ENCODE measurements around the gene MINDY2. TPM values are rescaled to one million over a fixed set of nuclear protein-coding genes. Genes with fewer than 3 reads are reported as not detected.
"Not testable (repeated sequence)": the region's sequence is repeated elsewhere in the genome, so short reads cannot be mapped to it uniquely, and the experiment has no call there.

MINDY2 gene
- total RNA-seq, 1 donor from 2014 or later = 31.2 TPM

- no peak for ATAC-seq
- DNase-seq = no peak
- intact Hi-C loops (cut with DNase I) = no loop called here
- no peak for TF ChIP-seq CTCF (IDR thresholded peaks at IDR 0.05)
- Histone ChIP-seq H3K4me3 (no peak overlapping the region), H3K4me1 (no peaks in the 10 kb centered on the region), H3K36me3 (peaks cover 34% of the 10 kb centered on the region), H3K27me3 (no peaks in the 10 kb centered on the region), H3K27ac (no peak overlapping the region), H3K9me3 (no peaks in the 10 kb centered on the region)
These were observed 104.2 kb downstream of the MINDY2 start for GRCh38 chr15:58875343-58875742.

DNA sequence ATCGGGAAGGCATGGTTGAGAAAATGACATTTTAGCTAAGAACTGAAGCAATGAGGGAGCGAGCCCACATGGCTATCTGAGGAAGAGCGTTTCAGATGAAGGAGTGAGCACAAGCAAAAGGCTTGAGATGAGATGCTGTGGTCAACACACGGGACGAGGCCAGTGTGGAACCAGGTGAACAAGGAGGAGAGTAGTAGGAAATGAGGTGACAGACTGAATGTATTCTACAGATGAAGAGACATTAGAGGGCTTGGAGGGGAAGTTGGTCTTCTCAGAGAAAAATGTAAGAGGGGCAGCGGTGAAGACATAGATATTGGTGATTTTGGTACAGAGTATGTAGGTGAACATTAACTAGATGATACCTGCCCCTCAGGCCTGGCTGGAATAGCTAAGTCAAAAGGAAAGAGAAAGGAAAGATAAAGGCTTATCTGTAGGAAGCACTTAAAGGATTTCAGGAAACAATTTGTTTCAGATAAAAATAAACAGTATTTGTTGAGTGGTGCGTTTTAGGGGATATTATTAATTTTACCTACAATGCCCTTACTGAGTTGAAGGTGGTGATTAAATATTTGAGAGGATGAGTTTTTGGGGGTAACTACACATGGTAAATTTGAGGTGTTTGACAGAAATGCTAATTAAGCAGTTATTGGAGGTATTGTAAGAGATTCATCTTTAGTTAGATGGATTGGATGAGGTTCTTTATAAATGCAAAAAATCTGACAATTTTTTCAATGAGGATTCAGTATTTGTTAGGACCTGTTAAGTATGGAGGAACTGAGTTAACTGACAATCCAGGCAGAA, 105.4 kb downstream of the MINDY2 start:
- no peak overlapping the region for H3K27ac ChIP-seq
- no peak for ATAC-seq
- intact Hi-C loops (cut with DNase I) = no loop called here
- H3K36me3 ChIP-seq = peaks cover 45% of the 10 kb centered on the region
- no peak for TF ChIP-seq CTCF (IDR thresholded peaks at IDR 0.05)
- DNase-seq = no peak
- H3K27me3 ChIP-seq = no peaks in the 10 kb centered on the region
- H3K4me1 ChIP-seq = no peaks in the 10 kb centered on the region
- no peaks in the 10 kb centered on the region for H3K9me3 ChIP-seq
- no peak overlapping the region for H3K4me3 ChIP-seq

DNA sequence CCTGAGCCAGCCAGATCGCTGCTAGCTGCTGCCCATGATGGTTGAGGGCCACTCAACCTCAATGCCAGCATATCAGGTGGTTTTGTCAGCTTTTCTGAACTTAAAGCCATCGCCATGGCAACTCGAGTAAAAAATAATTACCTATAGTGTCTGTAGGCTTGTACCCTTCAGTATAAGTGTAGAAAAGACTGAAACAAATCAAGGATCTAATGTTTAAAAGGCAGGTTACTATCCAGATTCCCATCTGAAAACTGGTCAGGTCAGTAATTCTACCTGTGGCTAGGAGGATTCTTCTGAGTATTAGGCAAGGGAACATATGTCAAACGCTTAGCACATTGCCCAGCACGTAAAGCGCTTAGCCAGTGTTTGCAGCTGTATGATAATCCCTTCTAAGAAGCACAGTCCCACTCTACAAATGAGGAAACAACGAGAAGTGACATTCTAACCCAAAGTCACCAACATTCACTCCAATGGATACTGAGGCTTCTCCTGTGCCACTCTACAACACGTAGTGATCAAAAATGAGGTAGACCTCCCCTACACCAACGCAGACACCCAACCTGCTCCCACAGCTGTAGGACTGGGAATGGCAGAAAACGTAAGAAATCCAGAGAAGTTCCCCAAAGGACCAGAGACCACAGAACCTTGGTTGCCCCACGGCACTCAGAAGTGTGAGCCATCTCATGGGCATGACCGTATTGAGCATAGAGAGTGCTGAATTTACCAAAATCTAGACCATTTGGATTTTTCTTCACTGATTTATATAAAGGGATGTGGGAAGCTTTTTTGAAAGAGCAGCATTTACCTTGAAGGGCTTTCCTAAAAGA, 107.1 kb downstream of the MINDY2 start:
- Histone ChIP-seq H3K27me3 (no peaks in the 10 kb centered on the region), H3K4me3 (no peak overlapping the region), H3K27ac (no peak overlapping the region), H3K4me1 (no peaks in the 10 kb centered on the region), H3K36me3 (peaks cover 62% of the 10 kb centered on the region), H3K9me3 (no peaks in the 10 kb centered on the region)
- DNase-seq = no peak
- intact Hi-C loops (cut with DNase I) = no loop called here
- no peak for ATAC-seq
- no peak for TF ChIP-seq CTCF (IDR thresholded peaks at IDR 0.05)

DNA sequence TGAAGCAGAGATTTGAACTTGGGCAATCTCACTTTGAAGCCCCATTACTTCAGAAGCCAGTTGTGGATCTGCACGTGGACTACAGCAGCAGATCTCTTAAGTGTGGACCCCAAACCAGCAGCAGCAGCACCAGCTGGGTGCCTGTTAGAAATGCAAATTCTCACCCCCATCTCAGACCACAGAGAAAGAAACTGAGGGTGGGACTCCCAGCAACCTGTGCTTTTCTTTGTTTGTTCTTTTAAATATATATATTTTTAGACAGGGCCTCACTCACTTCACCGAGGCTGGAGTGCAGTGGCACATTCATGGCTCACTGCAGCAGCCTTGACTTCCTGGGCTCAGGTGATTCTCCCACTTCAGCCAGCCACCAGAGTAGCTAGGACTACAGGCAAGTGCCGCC, 109.2 kb downstream of the MINDY2 start:
- H3K4me1 ChIP-seq = no peaks in the 10 kb centered on the region
- DNase-seq = no peak
- H3K4me3 ChIP-seq = no peak overlapping the region
- no peaks in the 10 kb centered on the region for H3K9me3 ChIP-seq
- intact Hi-C loops (cut with DNase I) = no loop called here
- H3K36me3 ChIP-seq = peaks cover 83% of the 10 kb centered on the region
- no peak overlapping the region for H3K27ac ChIP-seq
- H3K27me3 ChIP-seq = no peaks in the 10 kb centered on the region
- TF ChIP-seq CTCF (IDR thresholded peaks at IDR 0.05) = no peak
- ATAC-seq = no peak

DNA sequence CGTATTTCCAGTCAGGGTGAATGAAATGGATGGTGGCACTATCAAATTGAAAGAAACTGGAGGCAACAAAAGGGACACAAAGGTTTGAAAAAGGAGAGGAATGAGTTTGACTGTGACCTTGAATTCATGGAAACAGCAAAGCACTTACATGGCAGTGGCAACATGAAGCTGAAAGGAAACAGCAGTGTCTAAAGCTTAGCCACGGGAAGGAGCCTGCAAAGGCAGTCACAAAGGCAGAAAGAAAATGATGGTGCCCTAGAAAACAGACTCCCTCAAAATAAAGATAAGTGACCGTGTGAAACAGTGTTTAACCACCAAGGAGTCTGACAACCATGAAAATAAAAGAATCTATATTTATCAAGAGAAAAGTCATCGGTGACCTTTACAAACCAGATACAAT, 111.1 kb downstream of the MINDY2 start:
- Histone ChIP-seq H3K4me3 (no peak overlapping the region), H3K36me3 (peaks cover 98% of the 10 kb centered on the region), H3K9me3 (no peaks in the 10 kb centered on the region), H3K27ac (no peak overlapping the region), H3K27me3 (no peaks in the 10 kb centered on the region), H3K4me1 (no peaks in the 10 kb centered on the region)
- ATAC-seq (no peak), DNase-seq (no peak)
- no peak for TF ChIP-seq CTCF (IDR thresholded peaks at IDR 0.05)
- intact Hi-C loops (cut with DNase I) = no loop called here

DNA sequence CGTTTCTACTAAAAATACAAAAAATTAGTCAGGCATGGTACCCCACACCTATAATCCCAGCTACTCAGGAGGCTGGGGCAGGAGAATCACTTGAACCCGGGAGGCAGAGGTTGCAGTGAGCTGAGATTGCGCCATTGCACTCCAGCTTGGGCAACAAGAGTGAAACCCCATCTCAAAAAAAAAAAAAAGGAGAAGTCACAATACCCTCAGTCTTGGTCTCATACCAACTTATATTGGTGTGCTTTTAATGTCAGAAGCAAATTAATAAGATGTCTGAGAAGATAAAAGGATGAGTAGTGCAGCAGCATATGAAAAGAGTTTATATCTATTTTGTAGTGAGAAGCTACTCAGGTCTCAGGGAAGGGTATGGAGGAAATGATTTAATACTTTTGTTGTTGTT, 112.8 kb downstream of the MINDY2 start:
- H3K27ac ChIP-seq; H3K9me3 ChIP-seq; H3K27me3 ChIP-seq; ATAC-seq; H3K4me3 ChIP-seq; H3K4me1 ChIP-seq; intact Hi-C loops (cut with DNase I); DNase-seq: not testable (repeated sequence)
- H3K36me3 ChIP-seq = peaks cover 98% of the 10 kb centered on the region

Data from upper lobe of right lung (tissue), 1 donor.